IPS-18a (cell line): ENCODE measurements around the gene CUL4A.

Experiments used
- H3K27ac ChIP-seq: one replicate; pipeline ENCODE4 v1.5.1; 2013; ENCODE audit warnings: low read length
- H3K27me3 ChIP-seq: one replicate; pipeline ENCODE4 v1.6.1; 2013; ENCODE audit warnings: mild to moderate bottlenecking, low read length; ENCODE audit not compliant: control insufficient read depth, insufficient read depth
- H3K36me3 ChIP-seq: one replicate; pipeline ENCODE4 v1.6.1; 2013; ENCODE audit warnings: low read depth, low read length; ENCODE audit not compliant: control insufficient read depth
- H3K4me1 ChIP-seq: one replicate; pipeline ENCODE4 v1.6.1; 2013; ENCODE audit warnings: low read depth, low read length; ENCODE audit not compliant: control insufficient read depth
- H3K4me3 ChIP-seq: one replicate; pipeline ENCODE4 v1.5.1; 2013; ENCODE audit warnings: low read length
- H3K9ac ChIP-seq: one replicate; pipeline ENCODE4 v1.6.1; 2013; ENCODE audit warnings: mild to moderate bottlenecking, low read length, moderate library complexity
- H3K9me3 ChIP-seq: one replicate; pipeline ENCODE4 v1.6.1; 2013; ENCODE audit warnings: low read depth, low read length; ENCODE audit not compliant: control insufficient read depth

CUL4A gene

GRCh38 chr13:113201815-113202214 lies 7.6 kb upstream of the CUL4A start:
- Histone ChIP-seq H3K27ac (no peak overlapping the region), H3K4me1 (no peaks in the 10 kb centered on the region), H3K36me3 (peaks cover 44% of the 10 kb centered on the region), H3K27me3 (no peaks in the 10 kb centered on the region), H3K4me3 (no peak overlapping the region), H3K9ac (no peak overlapping the region), H3K9me3 (no peaks in the 10 kb centered on the region)

- peaks cover 37% of the 10 kb centered on the region for H3K36me3 ChIP-seq
- H3K4me1 ChIP-seq: peaks cover 6% of the 10 kb centered on the region
- no peak overlapping the region for H3K27ac ChIP-seq
- no peaks in the 10 kb centered on the region for H3K27me3 ChIP-seq
- no peak overlapping the region for H3K4me3 ChIP-seq
- no peaks in the 10 kb centered on the region for H3K9me3 ChIP-seq
- H3K9ac ChIP-seq: no peak overlapping the region
These were observed 6.5 kb upstream of the CUL4A start for GRCh38 chr13:113202912-113203311.

- peaks cover 32% of the 10 kb centered on the region for H3K36me3 ChIP-seq
- H3K4me1 ChIP-seq: peaks cover 6% of the 10 kb centered on the region
These were observed 5.7 kb upstream of the CUL4A start for GRCh38 chr13:113203507-113204377.

GRCh38 chr13:113204378-113204734 lies 5.1 kb upstream of the CUL4A start:
- Histone ChIP-seq H3K36me3 (peaks cover 26% of the 10 kb centered on the region), H3K4me3 (no peak overlapping the region), H3K27ac (no peak overlapping the region), H3K4me1 (peaks cover 6% of the 10 kb centered on the region), H3K9me3 (no peaks in the 10 kb centered on the region), H3K27me3 (no peaks in the 10 kb centered on the region), H3K9ac (no peak overlapping the region)

More at GRCh38 chr13:113203507-113204377, 5.7 kb upstream of the CUL4A start:
- Histone ChIP-seq H3K27ac (no peak overlapping the region), H3K4me3 (no peak overlapping the region), H3K9me3 (no peaks in the 10 kb centered on the region), H3K9ac (no peak overlapping the region), H3K27me3 (no peaks in the 10 kb centered on the region)

GRCh38 chr13:113205428-113205931 lies 3.9 kb upstream of the CUL4A start:
- Histone ChIP-seq H3K27me3 (no peaks in the 10 kb centered on the region), H3K9ac (no peak overlapping the region), H3K27ac (no peak overlapping the region), H3K36me3 (peaks cover 15% of the 10 kb centered on the region), H3K4me1 (peaks cover 6% of the 10 kb centered on the region), H3K9me3 (no peaks in the 10 kb centered on the region), H3K4me3 (no peak overlapping the region)

- peak overlapping the region; percentile 86 for H3K4me3 ChIP-seq
- H3K9ac ChIP-seq: peak overlapping the region; percentile 89
- no peaks in the 10 kb centered on the region for H3K9me3 ChIP-seq
- H3K4me1 ChIP-seq: peaks cover 10% of the 10 kb centered on the region
- no peak overlapping the region for H3K27ac ChIP-seq
- H3K27me3 ChIP-seq: no peaks in the 10 kb centered on the region
- peaks cover 15% of the 10 kb centered on the region for H3K36me3 ChIP-seq
These were observed 2.0 kb upstream of the CUL4A start for GRCh38 chr13:113207460-113207859.

- Histone ChIP-seq H3K36me3 (peaks cover 15% of the 10 kb centered on the region), H3K4me1 (peaks cover 10% of the 10 kb centered on the region), H3K9ac (peak overlapping the region; percentile 89), H3K9me3 (no peaks in the 10 kb centered on the region), H3K4me3 (peak overlapping the region; percentile 86), H3K27ac (peak overlapping the region; percentile 30), H3K27me3 (no peaks in the 10 kb centered on the region)
These were observed 1.5 kb upstream of the CUL4A start for GRCh38 chr13:113207890-113208420.

GRCh38 chr13:113208421-113209335 lies 735 bp upstream of the CUL4A start, which contains the start of gene PCID2:
Gene PCID2, minus strand, starts transcription at chr13:113208669. Its CDS starts 35 bp downstream, at chr13:113208634.
- Histone ChIP-seq H3K27ac (peak within 1 kb of the TSS; percentile 70), H3K36me3 (peaks cover 21% of the 10 kb centered on the region), H3K4me3 (peak within 1 kb of the TSS; percentile 86), H3K9ac (peak within 1 kb of the TSS; percentile 89), H3K9me3 (no peaks in the 10 kb centered on the region), H3K4me1 (peaks cover 10% of the 10 kb centered on the region), H3K27me3 (no peaks in the 10 kb centered on the region)

GRCh38 chr13:113209759-113210421 lies 477 bp downstream of the CUL4A start:
- peak overlapping the region; percentile 75 for H3K27ac ChIP-seq
- H3K9ac ChIP-seq: peak overlapping the region; percentile 87
- H3K4me3 ChIP-seq: peak overlapping the region; percentile 78
- no peaks in the 10 kb centered on the region for H3K27me3 ChIP-seq
- peaks cover 10% of the 10 kb centered on the region for H3K4me1 ChIP-seq
- H3K9me3 ChIP-seq: no peaks in the 10 kb centered on the region
- H3K36me3 ChIP-seq: peaks cover 24% of the 10 kb centered on the region

GRCh38 chr13:113210833-113211232 lies 1.4 kb downstream of the CUL4A start:
- Histone ChIP-seq H3K36me3 (peaks cover 21% of the 10 kb centered on the region), H3K4me1 (peaks cover 12% of the 10 kb centered on the region), H3K27me3 (no peaks in the 10 kb centered on the region), H3K4me3 (peak overlapping the region; percentile 78), H3K9ac (peak overlapping the region; percentile 87), H3K27ac (no peak overlapping the region), H3K9me3 (no peaks in the 10 kb centered on the region)

- H3K4me3 ChIP-seq: no peak overlapping the region
- no peak overlapping the region for H3K27ac ChIP-seq
- H3K27me3 ChIP-seq: no peaks in the 10 kb centered on the region
- H3K4me1 ChIP-seq: peaks cover 21% of the 10 kb centered on the region
- H3K36me3 ChIP-seq: peaks cover 13% of the 10 kb centered on the region
- no peaks in the 10 kb centered on the region for H3K9me3 ChIP-seq
- no peak overlapping the region for H3K9ac ChIP-seq
These were observed 2.4 kb downstream of the CUL4A start for GRCh38 chr13:113211774-113212173.
